EH (cell line): Measurements from ENCODE around the gene COA8.
"Not testable (repeated sequence)": the region's sequence is repeated elsewhere in the genome, so short reads cannot be mapped to it uniquely, and the experiment has no call there.

Source experiments
- DNase-seq: peaks from one replicate; pipeline ENCODE4 v3.0.0-alpha.2; 2015; ENCODE audit warnings: low read depth

Gene COA8

DNA sequence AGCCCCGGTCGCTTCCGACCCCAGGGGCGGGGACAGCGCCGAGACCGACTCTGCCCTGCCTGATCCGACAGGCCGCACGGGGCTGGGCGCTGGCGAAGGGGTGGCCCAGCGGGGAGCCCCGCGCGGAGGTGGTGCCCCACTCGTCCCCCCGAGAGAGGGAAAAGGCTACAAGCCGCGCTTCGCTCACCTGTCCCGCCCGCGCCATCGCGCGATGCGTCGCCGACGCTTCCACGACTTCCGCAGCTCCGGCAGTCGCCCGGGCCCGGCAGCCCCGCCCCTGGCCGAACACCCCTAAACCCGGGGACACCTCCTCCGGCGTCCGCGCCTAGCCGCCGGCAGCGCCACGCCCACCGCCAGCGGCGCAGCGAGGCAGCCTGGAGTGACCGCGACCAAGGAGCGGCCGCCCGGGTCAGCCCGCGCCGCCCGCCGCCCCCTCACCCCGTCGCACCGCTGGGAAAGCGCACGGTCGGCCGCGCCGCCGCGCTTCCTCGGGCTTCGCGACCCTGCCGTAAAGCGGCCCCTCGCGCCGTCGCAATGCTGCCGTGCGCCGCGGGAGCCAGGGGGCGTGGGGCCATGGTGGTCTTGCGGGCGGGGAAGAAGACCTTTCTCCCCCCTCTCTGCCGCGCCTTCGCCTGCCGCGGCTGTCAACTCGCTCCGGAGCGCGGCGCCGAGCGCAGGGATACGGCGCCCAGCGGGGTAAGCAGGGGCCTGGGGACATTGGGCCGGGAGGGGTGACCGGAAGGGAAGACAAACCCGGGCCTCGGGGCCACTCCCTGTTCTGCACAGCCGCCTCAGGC, at the start of gene COA8, which contains the start of gene BAG5:
TSS of gene COA8 (plus strand) at position 532 of the 797 bp plus-strand sequence. CDS start at position 574, 42 bp downstream.
TSS of gene BAG5 (minus strand) at position 229 of the 797 bp plus-strand sequence. CDS start 1,493 bp downstream, outside the sequence.
- peak; percentile 78 for DNase-seq

DNA sequence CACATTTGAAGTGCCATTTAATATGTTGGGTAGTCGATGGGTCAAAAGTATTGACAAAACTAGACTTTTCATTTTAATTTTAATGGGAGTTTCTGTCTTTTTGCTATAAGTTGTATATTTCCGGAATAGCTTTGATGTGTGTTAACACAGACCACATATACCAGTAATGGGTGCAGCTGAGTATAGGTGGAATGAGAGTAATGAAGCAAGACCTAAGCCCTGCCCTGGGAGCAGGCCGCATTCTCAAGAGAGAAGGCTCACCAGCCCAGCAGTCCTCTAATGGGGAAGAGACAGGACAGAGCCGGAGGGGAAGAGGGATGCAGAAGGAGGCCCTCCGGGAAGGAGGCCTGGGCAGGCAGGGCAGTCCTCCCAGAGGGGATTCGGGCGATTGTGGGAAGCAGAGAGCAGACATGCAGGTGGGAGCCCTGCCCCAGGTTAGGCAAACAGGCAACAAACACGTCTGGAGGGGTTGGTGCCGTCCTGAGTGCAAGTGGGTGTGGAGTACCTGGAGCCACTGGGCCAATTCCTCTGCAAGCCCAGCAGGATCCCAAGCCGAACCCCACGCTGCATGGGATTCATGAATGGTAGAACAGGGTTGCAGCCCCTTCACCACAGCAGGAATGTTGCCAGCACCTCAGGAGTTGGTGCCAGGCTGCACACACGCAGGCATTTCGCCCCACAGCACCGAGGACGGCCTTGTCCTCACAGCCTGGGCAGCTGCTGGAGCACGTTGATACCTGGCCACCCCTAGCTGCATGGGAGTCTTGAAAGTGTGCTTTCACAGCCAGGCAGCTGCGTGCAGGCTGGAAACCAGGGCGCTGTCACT, 48.0 kb upstream of the COA8 start:
- DNase-seq: no peak

GRCh38 chr14:103516426-103517173, 46.2 kb upstream of the COA8 start:
- DNase-seq: no peak

- no peak for DNase-seq
Measured at GRCh38 chr14:103517174-103517566, 45.6 kb upstream of the COA8 start.

DNA sequence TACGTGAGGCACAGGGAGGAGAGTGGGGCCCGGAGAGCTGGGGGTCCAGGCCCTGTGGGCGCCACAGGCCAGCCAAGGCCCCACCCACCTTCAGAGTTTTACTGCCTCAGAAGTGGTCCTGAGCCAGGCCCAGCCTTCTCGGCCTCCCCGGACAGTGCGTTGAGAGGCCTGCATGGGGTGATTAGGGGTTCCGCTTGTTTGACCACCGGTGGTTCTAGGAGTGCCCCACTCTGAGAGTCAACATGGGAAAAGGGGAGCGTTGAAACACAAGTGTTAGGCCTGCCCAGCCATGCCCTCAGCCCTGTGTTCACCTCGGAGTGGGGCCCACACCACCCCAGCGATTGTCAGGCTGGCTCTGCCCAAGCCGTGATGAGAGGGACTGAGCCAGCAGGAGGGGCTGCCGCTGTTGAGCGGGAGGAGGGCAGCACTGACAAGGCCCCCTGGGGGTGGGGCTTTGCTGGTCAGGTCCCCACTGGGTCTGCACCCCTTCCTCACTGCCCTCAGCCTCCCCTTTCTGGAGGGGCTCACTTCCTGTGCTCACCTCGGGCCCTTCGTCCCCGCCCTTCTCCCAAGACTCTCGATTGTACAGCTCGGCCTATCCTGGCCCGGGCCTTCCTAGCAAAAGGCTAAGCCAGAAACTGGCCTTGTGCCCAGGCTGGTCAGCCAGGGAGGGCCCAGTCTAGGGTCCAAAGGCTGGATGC, 44.9 kb upstream of the COA8 start:
- DNase-seq: no peak

- peak; percentile 53 for DNase-seq
Measured at GRCh38 chr14:103518422-103519042, 44.2 kb upstream of the COA8 start.

DNA sequence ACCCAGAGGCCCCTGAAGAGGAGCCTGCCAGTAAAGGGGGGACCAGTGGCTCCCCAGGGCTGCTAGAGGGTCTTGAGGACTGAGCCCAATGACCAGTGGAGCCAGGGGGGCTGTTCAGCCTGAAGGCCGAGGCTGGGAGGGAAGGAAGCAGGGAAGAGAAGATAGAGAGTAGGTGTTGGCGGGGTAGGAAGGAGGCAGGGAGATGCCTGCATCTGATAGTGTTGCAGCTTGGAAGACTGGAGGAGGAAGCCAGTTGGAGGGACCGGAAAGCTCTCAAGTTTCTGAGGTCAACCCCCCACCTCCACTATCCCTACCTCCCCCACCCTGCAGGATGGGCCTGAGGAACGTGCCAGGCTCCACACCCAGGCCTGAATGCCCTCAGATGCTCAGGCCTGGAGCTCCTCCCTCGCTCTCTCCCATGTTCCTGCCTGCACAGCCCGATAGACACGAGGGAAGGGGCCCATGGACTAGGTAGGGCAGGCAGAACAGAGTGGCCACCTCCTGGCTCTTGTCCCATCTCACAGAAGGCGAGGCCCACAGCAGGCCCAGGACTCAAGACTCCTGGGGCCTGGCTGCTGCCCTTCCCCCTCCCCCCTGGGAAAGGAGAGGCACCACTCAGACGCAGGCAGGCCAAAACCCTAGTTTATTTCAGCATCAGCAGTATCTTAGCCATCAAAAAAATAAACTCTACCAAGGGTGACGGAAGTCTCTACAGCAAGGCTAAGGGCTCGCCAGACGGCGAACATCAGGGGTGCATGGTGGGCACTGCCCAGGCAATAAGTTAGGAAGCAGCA, 43.5 kb upstream of the COA8 start:
- DNase-seq: peak; percentile 80

DNA sequence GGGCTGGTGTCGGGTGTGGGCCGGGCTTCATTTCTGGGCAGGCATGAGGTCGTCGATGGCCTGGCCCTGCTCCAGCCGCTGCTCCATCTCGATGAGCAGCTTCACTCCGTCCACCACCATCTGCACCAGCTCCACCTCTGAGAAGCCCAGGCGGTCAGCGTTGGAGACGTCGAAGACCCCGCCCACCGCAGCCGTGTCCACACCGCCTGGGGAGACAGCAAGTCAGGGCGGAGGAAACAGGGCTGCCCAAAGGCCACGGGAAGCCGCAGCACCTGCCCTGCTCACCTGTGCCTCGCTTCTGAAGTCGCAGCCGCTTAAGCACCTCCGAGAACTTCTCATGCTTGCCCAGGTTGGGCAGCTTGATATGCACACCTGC, 42.9 kb upstream of the COA8 start:
- no peak for DNase-seq

GRCh38 chr14:103520269-103520656, 42.5 kb upstream of the COA8 start:
- DNase-seq: no peak

GRCh38 chr14:103520657-103521437, 41.9 kb upstream of the COA8 start:
- DNase-seq: peak; percentile 74

- DNase-seq: no peak
Measured at GRCh38 chr14:103521438-103521950, 41.3 kb upstream of the COA8 start.

DNA sequence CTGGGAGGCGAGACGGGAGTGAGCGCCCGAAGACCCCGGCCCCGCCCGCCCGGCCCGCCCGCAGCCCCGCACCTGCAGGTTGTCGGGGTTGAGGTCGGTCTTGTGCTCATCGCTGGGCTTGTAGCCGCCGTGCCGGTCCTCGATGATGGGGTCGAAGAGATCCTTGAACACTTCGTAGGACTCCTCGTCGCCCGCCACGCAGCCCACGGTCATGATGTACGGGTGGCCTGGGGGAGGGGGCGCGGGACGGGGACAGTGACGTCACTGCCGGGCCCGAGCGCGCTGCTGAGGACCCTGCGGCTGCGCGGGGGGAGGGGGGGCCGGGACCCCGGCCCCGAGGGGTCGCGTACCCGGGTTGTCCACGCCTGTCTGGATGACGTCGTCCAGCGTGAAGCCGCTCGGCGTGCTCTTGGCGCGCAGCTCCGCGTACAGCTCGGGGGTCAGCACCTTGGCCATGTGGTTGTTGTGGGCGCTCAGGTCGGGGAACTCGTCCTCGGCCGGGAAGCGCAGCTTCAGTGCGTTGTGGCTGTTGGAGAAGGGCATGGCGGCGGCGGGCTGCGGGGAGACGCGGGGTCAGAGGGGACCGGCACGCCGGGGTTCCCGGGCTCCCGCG, 40.7 kb upstream of the COA8 start:
- no peak for DNase-seq

DNA sequence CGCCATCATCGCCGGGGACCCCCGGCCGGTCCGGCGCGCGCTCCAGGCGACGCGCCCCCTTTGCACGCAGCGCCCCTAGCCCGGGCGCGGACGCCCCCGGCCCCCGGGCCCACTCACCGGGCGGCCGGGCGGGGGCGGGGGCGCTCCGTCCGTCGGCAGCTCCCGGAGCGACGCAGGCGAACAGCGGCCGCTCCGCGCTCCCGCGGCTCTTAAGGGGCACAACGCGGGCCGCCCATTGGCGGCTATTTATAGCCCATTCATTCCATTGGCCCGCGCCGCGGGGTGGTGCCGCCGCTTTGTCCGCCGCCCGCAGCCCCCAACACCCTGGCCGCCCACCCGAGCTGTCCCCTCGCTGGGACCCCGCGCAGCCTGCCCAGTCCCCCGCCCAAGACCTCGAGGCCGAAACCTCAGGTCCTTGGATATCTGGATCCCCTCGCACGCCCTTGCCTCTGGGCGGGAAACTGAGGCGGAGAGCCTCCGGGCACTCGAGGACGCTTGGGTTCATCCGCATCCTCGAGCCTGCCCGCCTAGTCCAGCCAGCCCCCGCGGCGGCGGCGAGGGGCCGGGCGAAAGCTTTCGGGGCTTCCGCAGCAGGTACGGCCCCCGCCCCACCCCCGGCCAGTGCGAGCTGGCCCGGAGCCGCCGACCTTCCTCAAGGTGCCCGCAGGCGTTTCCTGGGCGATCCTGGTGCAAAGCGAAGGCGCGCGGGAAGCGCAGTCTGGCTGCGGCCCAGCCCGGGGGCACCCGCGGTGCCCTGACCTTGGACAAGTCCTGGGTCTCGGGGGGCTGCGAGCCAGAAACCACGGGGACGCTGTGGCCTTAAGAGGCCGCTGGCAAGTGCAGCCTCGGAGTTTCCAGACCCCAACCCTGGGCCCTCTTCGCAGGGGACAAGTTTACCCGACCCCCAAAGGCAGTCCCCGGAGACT, 39.8 kb upstream of the COA8 start, which contains the start of gene CKB:
TSS of gene CKB (minus strand) at position 182 of the 926 bp plus-strand sequence. CDS start 337 bp downstream, outside the sequence.
- DNase-seq: peak; percentile 68

GRCh38 chr14:103523575-103523954, 39.2 kb upstream of the COA8 start:
- no peak for DNase-seq

DNA sequence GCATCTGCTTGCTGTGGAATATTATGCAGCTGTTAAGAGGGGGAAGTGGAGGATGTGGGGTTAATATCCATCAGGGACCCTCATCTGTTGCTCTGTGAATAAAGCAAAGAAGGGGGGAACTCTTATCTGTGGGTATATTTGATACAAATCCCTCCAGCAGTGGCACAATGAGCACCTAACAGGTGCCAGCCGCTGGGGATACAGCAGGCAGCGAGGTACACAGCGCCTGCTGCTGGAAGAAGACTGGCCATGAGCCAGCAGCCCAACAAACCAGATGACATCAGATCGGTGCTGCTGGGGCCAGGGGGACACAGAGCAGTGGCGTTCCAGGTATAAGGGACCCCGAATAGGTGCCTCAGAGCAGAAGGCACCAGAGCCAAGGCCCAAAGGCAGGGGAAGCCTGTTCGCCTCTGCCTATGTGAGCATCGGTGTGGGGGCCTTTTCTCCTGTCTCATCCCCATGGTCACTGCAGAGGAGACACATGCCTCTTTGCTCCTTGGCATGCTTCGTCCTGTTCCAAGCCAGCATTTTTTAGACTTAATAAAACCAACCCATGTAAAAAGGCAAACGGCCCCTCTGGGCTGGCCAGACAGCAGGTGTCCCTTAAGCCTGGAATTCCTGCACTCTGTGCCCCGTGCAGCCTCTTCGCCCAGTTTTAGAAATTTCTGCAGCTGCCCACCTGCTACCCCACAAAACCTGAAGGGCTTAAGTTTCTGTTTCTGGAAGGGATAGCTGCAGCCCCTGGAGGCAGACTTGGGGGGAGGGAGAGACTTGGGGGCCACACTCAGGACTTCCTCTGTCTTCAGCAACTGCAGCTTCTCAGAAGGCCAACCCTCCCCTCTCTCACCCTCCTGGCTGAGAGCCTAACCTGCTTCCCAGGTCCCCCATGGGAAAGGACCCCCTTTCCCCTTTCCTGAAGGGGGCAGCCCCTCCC, 38.5 kb upstream of the COA8 start:
- no peak for DNase-seq

DNA sequence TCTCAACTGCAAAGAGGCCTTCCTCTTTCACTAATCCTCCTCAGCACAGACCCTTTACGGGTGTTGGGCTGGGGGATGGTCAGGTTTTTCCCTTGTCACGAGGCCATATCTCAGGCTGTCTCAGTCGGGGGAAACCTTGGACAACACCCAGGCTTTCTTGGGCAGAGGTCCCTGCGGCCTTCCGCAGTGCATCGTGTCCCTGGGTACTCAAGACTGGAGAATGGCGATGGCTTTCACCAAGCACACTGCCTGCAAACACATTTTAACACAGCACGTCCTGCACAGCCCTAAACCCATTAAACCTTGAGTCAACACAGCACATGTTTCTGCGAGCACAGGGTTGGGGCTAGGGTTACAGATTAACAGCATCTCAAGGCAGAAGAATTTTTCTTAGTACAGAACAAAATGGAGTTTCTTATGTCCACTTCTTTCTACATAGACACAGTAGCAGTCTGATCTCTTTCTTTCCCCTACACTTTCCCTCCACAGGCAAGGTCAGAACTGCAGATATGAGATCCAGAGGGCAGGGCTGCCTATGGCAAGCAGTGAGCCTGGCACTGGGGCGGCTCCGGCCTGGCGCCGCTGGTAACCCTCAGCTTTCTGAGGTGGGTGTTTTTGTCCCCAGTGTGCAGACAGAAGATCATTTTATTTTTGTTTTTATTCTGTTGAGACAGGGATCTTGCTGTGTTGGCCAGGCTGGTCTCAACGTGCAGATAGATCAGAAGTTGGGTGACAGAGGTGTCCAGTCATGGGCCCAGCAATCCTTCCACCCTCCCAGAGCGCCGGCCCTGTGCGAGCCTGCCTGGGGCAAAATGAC, 37.1 kb upstream of the COA8 start:
- not testable (repeated sequence) for DNase-seq
